ENCODE measurements around the gene P3H2.
A peak's percentile ranks its signal among the peaks of the same experiment; 100 is the strongest.
"Not testable (repeated sequence)": the region's sequence is repeated elsewhere in the genome, so short reads cannot be mapped to it uniquely, and the experiment has no call there.

P3H2 gene, protein sequence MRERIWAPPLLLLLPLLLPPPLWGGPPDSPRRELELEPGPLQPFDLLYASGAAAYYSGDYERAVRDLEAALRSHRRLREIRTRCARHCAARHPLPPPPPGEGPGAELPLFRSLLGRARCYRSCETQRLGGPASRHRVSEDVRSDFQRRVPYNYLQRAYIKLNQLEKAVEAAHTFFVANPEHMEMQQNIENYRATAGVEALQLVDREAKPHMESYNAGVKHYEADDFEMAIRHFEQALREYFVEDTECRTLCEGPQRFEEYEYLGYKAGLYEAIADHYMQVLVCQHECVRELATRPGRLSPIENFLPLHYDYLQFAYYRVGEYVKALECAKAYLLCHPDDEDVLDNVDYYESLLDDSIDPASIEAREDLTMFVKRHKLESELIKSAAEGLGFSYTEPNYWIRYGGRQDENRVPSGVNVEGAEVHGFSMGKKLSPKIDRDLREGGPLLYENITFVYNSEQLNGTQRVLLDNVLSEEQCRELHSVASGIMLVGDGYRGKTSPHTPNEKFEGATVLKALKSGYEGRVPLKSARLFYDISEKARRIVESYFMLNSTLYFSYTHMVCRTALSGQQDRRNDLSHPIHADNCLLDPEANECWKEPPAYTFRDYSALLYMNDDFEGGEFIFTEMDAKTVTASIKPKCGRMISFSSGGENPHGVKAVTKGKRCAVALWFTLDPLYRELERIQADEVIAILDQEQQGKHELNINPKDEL

DNA sequence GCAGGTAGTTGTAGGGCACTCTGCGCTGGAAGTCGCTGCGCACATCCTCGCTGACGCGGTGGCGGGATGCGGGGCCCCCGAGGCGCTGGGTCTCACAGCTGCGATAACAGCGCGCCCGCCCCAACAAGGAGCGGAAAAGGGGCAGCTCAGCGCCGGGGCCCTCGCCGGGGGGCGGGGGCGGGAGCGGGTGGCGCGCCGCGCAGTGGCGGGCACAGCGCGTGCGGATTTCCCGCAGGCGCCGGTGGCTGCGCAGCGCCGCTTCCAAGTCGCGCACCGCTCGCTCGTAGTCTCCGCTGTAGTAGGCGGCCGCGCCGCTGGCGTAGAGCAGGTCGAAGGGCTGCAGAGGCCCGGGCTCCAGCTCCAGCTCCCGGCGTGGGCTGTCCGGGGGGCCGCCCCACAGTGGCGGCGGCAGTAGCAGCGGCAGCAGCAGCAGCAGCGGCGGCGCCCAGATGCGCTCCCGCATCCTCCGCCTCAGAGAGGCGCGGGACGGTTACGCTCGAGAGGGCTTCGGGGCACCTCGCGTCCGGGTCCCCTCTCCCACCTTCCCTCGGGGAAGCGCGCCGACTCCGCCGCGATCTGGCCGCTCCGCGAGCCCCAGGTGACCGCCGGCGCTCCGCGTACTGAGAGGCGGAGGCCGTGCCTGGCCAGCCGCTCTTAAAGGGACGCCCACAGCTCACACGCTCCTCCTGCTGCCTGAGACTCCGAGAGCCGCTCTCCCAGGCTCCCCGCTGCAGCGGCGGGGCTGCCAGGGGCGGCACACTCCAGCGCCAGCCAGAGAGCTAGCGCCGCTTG, at the start of gene P3H2:
Gene P3H2, minus strand, starts transcription at position 629 of the 792 bp plus-strand sequence. Its CDS starts 166 bp downstream, at position 463.
- DNase-seq = peak; percentile 97

DNA sequence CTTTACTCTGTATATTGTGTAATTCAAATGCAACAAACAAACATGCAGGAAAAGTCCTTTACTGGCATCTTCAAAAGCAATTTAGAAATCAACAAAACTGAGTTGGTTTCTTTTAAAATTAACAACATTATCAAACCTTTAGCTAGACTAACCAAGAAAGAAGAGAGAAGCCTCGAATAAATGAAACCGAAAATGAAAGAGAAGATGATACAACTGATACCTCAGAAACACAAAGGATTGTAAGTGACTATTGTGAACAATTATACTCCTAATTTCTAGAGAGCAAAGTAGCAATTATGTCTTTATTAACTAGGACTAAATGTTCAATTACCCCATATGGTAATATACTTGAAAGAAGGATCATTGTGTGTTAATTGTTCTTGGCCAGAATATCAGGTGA, 49.2 kb upstream of the P3H2 start:
- no peak for DNase-seq

DNA sequence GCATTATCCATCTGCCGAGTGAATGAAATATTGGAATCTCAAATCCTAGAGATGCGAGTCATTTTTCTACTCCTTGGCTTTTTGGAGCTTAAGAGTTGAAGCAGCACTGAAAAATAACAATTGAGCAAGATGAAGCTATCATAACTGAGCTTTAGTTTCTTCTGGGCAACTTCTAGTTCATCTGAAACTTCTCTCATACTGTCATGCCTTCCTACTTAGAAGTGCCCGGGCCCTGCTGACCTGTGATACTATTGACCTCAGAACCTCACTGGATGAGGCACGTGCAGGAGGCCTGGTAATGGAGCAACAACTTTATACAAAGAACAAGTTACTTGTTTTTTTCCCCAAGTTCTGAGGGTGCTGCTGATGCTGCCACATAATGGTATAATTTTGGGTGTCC, 48.5 kb upstream of the P3H2 start:
- no peak for DNase-seq

DNA sequence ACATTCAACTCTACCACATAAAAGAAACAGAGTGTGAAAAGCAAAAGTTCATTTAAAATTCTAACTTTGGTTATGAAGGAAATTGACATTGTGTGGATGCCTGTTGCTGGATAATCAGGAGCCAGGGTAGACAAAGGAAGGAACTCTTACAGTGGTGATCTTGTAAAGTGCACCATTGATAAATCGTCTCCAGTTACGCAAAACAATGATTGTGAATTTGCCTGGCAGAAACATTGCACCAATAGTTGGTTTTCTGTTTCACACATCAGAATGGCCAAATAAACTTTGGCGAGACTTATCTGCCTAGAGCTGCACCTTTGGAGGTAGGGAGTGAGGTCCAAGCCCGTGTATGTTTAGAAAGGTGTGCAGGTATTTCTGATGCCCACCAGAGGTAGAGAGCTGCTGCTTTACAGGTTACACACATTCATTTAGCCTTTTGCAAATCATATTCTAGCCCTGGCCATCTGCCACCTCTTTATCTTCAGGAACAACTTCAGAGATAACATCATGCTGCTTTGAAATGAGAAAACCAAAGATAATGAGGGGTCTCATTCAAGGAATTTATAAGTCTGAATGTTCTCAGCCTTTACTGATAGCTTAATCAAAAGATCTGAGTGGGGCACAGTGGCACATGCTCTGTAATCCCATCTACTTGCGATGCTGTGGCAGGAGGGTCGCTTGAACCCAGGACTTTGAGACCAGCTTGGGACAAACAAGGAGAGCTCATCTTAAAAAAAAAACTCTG, 47.4 kb upstream of the P3H2 start:
- DNase-seq = no peak

DNA sequence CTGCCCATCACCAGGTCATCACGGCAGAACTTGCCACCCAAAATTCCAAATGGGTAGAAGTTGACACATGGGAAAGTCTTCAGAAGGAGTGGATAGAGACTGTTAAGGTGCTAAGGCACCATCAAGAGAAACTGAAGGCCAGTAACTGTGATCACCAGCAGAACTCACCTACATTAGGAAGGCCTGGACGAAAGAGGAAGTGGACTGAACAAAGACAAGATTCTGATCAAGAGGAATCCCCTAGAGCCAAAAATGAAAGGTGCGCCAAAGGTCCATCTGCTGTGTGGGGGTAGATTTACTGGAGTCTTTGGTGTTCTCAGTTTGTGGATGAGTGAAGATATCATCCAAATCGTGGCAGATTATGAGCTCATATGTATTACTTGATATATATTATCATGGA, 46.3 kb upstream of the P3H2 start:
- no peak for DNase-seq

DNA sequence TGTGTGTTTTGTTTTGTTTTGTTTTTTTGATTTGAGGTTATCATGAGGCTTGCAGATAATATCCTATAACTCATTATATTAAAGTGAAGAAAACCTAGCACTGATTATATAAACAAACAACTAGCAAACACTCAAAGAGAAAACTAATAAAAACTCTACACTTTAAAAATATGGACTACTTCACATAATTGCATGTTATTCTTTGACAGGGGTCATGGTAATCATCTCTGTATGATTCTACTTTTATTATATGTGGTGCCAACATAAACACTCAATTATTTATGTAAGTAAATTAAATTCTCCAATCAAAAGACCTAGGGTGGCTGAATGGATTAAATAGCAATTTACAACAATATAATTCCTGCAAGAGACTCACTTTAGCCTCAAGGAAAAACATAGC, 44.6 kb upstream of the P3H2 start:
- DNase-seq = no peak

DNA sequence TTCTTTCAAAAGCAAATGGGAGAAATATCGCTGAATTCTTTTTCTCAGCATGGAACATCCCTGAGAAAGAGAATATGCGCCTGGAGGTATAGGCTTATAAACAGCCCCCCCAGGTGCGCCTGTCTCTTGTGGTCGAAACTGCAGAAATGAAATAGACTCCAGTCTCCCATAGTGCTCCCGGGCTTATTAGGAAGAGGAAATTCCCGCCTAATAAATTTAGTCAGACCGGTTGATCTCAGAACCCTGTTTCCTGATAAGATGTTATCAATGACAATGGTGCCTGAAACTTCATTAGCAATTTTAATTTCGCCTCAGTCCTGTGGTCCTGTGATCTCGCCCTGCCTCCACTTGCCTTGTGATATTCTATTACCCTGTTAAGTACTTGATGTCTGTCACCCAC, 41.3 kb upstream of the P3H2 start:
- not testable (repeated sequence) for DNase-seq

DNA sequence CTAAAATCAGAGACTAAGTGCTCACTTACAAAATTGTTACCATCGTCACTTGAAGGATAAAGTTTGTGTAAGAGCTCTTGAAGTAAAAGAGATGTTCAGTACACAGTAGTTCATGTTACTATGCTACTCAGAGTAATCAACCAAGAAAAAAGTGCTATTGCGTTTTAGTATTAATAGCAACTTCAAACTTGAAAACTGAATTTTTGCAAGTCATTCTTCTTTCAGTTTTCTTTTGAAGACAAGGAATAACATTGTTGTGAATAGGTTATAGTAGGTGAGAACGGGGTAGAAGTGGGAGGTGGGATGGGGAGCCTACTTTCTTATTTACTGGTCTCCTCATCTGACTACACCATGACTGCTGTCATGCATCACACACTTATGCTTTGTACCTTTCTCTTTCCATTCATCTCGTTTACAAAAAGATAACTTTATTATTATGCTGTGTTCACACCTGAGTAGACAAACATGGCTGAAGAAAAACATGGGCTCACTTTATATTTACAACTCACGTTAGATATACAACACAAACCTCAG, 39.3 kb upstream of the P3H2 start:
- DNase-seq = no peak

DNA sequence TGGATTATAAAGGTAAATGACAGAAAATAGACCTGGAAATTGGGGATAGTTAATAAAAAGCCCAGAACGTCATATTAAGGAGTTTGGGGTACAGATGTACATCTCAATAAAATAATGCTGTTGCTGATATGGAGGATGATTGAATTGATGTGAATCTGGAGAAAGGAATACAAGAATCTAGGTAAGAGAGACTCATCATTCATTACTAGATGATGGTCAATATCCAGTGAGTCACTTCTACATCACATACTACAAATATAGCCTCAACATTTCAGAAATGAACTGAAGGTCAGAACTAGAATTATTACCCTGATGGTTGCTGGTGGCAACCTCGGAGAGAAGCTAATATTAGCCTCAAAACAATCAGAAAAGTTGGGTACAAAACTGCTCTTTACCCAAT, 37.6 kb upstream of the P3H2 start:
- no peak for DNase-seq

DNA sequence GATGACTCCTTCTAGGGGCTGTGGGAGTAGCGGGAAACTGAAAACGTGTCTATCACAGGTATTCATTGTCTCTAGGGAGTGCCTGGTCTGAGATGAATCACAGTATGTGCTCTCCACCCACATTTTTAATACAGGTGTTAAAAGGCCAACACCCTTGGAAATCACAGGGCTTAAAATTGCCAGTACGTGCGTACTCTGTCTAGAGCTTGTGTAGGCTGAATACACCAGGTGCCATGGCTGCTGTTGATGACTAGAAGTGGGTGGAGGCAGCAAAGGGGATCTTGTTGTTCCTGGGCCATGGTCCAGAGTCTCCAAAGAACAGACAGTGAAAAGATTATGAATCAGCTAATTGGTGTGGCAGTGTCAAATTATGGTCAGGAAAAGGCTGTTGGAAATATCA, 35.1 kb upstream of the P3H2 start:
- DNase-seq = no peak

DNA sequence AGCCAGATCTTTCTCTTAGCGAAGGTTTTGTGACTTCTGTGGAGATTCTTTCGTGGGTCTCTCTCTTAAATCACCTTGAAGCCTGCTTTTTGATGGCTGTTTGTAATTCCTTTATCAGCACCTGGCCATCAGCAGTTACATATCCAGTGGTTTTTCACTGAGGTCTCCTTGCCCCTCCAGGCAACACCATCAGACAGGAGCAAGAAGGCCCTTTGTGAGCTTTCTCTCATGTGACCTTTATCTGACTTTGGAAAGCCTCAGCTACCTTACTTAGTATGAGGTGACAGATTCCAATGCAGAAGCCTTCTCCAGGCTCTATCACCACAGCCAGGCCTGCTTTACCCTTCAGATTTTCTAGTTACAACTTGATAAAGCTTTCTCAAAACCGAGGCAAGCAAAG, 30.0 kb upstream of the P3H2 start:
- no peak for DNase-seq

DNA sequence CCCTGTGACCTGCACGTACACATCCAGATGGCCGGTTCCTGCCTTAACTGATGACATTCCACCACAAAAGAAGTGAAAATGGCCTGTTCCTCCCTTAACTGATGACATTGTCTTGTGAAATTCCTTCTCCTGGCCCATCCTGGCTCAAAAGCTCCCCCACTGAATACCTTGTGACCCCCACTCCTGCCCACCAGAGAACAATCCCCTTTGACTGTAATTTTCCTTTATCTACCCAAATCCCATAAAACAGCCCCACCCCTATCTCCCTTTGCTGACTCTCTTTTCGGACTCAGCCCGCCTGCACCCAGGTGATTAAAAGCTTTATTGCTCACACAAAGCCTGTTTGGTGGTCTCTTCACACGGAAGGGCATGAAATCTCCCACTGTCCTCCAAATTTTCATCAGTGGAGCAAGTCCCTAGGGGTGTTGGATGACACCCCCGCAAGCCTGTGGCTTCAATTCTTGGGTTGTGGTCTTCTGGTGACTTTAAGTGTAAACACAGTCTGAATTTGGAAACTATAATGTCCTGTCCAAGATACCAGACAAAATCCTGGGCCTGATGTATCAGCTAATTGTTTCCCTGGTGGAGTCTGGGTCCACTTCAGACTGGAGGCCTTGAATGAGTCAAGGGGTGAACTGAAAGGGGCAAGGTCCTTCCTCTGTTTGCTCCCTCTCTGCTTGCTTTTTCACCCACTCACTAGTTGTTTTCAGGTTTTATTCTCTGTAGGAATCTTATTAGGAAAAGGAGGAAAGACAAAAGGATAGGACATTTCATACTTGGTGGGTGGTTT, 29.3 kb upstream of the P3H2 start:
- not testable (repeated sequence) for DNase-seq

DNA sequence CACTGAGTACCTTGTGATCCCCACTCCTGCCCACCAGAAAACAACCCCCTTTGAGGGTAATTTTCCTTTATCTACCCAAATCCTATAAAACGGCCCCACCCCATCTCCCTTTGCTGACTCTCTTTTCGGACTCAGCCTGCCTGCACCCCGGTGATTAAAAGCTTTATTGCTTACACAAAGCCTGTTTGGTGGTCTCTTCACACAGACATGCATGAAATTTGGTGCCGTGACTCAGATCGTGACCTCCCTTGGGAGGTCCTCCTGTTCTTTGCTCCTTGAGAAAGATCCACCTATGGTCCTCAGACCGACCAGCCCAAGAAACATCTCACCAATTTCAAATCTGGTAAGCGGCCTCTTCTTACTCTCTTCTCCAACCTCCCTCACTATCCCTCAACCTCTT, 24.1 kb upstream of the P3H2 start:
- DNase-seq = not testable (repeated sequence)

DNA sequence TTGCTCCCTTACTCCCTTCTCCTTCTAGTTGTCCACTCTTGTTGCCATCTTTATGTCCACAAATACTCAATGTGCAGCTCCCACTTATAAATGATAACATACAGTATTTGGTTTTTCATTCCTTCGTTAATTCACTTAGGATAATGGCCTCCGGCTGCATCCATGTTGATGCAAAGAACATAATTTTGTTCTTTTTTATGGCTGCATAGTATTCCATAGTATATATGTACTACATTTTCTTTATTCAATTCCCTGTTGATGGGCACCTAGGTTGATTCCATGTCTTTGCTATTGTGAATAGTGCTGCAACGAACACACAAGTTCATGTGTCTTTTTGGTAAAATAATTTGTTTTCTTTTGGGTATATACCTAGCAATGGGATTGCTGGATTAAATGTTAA, 21.3 kb upstream of the P3H2 start:
- DNase-seq = no peak

DNA sequence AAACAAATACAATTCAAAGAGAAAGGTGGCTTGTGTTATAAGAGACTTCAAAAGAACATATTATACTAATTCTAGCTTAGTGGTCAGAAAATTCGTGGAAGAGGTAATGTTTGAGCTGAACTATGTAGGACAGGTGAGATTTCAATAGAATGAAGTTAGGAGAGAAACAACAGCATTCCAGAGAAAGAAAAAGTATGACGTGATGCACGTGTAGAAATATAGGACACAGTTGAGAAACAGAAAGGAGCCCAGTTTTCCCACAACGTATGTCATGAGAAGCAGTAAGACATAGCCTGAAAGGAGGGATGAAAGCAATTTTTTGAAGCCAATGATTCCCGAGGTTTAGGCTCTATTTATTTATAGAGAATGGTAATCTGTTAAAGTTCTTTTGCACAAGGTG, 18.7 kb upstream of the P3H2 start:
- DNase-seq = no peak

DNA sequence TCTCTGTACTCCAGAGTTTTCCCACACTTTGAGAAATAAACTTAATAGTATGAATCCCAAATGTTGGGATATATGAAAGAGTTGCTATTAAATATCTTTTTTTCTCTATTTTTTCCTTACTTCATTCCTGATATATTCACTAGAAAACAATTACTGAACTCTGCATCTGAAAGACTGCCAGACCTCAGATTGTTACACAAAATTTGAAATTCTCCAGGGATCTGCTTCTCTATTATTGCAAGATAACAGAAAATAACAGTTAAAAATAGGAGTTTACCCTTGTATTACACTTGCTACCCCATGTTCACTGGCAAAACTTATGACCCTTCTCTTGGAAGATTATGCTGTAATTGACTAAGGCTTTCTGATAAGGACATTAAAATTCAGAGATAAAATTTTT, 11.7 kb upstream of the P3H2 start:
- no peak for DNase-seq

DNA sequence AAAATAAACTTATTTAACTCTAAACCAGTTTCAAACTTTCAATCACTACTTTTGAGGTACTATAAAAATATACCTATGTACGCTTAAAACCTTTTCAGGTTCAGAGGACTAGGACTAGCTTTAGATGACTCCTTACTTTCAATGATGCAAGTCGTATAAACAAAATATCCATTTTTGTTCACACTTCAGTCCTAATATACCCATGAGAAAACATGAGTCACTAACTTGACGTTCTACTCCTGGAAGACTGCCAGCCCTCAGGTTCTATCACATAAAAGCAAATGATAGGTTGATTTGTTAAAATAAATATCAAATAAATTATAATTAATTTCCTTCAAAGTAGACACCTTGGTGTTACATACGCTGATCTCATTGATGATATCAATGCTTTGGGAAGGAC, 10.6 kb upstream of the P3H2 start:
- no peak for DNase-seq

DNA sequence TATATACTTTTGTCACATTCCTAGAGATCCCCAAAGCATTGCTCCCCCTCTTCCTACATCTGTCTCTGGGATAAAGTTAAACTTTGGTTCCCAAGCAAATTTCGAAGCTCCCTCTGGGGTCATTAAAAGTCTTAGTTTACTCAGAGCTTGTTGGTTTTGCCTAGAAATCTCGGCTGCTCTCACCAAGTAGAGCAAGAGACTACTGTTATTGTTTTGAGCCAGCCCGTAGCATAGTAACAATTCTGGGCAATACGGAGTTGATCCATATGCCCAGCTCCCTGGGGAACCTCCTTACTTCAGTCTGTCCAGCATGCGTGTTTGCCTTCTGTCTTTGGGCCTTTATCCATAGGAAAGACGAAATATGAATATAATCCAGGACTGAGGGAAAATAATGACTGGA, 10.0 kb upstream of the P3H2 start:
- no peak for DNase-seq

DNA sequence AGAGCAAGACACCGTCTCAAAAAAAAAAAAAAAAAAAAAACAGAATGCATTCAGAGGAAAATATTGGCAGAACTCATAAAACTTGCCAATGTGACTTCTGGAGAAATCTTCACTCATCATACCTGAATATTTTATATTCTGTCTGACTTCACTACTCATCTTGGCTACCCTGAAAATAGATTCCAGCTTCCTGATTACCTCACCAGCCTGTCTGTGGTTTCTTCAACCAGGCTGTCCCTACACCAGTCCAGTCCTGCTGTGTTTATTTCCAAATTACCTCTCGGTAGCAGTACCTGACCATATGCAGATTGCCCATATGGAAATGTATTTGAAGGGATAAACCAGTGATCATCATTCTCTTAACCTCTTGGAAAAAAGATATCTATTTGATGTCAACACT, 9.3 kb upstream of the P3H2 start:
- no peak for DNase-seq

DNA sequence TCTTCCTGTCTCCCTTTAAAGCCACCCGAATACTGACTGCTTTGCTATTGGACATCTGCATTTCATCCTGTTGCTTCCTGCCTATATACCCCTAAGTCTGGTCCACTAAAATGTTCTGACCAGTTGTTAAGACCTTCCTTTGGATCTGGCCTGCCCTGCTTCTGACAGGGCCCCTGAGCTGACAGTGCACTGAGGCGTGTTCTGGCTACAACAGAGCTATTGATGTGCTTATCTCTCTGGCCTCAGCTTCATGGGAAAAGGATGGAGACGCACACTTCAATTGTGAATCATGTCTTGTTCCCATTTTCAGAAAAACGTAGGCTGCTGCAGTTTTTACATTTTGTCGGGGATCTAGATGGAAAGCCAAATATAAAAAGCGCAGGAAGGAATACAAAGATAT, 7.1 kb upstream of the P3H2 start:
- no peak for DNase-seq

DNA sequence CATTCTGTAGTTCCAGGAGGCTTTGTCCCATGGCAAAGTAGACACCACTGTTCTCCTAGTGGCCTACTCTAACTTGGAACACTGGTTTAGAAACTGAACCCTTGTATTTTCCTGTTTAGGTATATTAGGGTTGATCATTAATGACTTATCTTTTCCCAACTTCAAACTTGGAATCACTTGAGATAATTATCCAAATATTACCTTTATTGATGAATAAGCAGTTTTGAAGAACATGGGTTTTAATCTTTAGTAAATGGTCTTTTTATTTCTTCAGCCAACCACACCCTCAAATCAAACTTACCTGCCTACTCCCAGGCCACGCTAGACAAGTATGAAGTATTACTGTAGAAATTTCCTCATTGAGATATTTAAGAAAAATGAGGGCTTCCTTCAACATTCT, 6.5 kb upstream of the P3H2 start:
- DNase-seq = no peak

All from retina (tissue), 1 donor.